ENCODE results near the gene ZBTB49. TPM values are rescaled to one million over a fixed set of nuclear protein-coding genes. Genes with fewer than 3 reads are reported as not detected.

The ZBTB49 gene
- total RNA-seq, 1 donor from 2014 or later: 3.9 TPM

- Histone ChIP-seq H3K36me3 (ENCODE audit: control insufficient read depth, insufficient read depth, low read length) (peaks cover 13% of the 10 kb centered on the region), H3K27me3 (ENCODE audit: control insufficient read depth, insufficient read depth, low read length) (no peaks in the 10 kb centered on the region), H3K4me3 (ENCODE audit: low read depth, low read length) (no peak overlapping the region)
- no peak for TF ChIP-seq CTCF (IDR thresholded peaks at IDR 0.05; ENCODE audit: insufficient read depth, low read length, severe bottlenecking)
- FAIRE-seq (no peak), DNase-seq (ENCODE audit: low read depth) (no peak)
Measured at GRCh38 chr4:4316150-4316495, 26.1 kb downstream of the ZBTB49 start.

- H3K36me3 ChIP-seq (ENCODE audit: control insufficient read depth, insufficient read depth, low read length): peaks cover 16% of the 10 kb centered on the region
- H3K27me3 ChIP-seq (ENCODE audit: control insufficient read depth, insufficient read depth, low read length): no peaks in the 10 kb centered on the region
- DNase-seq (ENCODE audit: low read depth) (no peak), FAIRE-seq (no peak)
- no peak for TF ChIP-seq CTCF (IDR thresholded peaks at IDR 0.05; ENCODE audit: insufficient read depth, low read length, severe bottlenecking)
- no peak overlapping the region for H3K4me3 ChIP-seq (ENCODE audit: low read depth, low read length)
Measured at GRCh38 chr4:4317496-4318232, 27.6 kb downstream of the ZBTB49 start.

GRCh38 chr4:4320528-4320927 lies 30.5 kb downstream of the ZBTB49 start:
- peaks cover 10% of the 10 kb centered on the region for H3K36me3 ChIP-seq (ENCODE audit: control insufficient read depth, insufficient read depth, low read length)
- TF ChIP-seq CTCF (IDR thresholded peaks at IDR 0.05; ENCODE audit: insufficient read depth, low read length, severe bottlenecking): no peak
- FAIRE-seq: no peak

GRCh38 chr4:4320951-4321714 lies 31.1 kb downstream of the ZBTB49 start:
- DNase-seq (ENCODE audit: low read depth) (no peak), FAIRE-seq (no peak)
- TF ChIP-seq CTCF (IDR thresholded peaks at IDR 0.05; ENCODE audit: insufficient read depth, low read length, severe bottlenecking): no peak
- Histone ChIP-seq H3K36me3 (ENCODE audit: control insufficient read depth, insufficient read depth, low read length) (peaks cover 10% of the 10 kb centered on the region), H3K27me3 (ENCODE audit: control insufficient read depth, insufficient read depth, low read length) (no peaks in the 10 kb centered on the region), H3K4me3 (ENCODE audit: low read depth, low read length) (no peak overlapping the region)

More at GRCh38 chr4:4320528-4320927, 30.5 kb downstream of the ZBTB49 start:
- DNase-seq (ENCODE audit: low read depth): no peak
- Histone ChIP-seq H3K4me3 (ENCODE audit: low read depth, low read length) (no peak overlapping the region), H3K27me3 (ENCODE audit: control insufficient read depth, insufficient read depth, low read length) (no peaks in the 10 kb centered on the region)

- no peak for TF ChIP-seq CTCF (IDR thresholded peaks at IDR 0.05; ENCODE audit: insufficient read depth, low read length, severe bottlenecking)
- FAIRE-seq (peak; percentile 50), DNase-seq (ENCODE audit: low read depth) (no peak)
- H3K4me3 ChIP-seq (ENCODE audit: low read depth, low read length): no peak overlapping the region
- H3K36me3 ChIP-seq (ENCODE audit: control insufficient read depth, insufficient read depth, low read length): peaks cover 7% of the 10 kb centered on the region
- H3K27me3 ChIP-seq (ENCODE audit: control insufficient read depth, insufficient read depth, low read length): no peaks in the 10 kb centered on the region
Measured at GRCh38 chr4:4321951-4322688, 32.1 kb downstream of the ZBTB49 start.

Data from bronchial epithelial cell (primary cell).